ENCODE data around the gene AADACL4.

Gene AADACL4
- 0 reads per million in 4 experiments for total RNA-seq

DNA sequence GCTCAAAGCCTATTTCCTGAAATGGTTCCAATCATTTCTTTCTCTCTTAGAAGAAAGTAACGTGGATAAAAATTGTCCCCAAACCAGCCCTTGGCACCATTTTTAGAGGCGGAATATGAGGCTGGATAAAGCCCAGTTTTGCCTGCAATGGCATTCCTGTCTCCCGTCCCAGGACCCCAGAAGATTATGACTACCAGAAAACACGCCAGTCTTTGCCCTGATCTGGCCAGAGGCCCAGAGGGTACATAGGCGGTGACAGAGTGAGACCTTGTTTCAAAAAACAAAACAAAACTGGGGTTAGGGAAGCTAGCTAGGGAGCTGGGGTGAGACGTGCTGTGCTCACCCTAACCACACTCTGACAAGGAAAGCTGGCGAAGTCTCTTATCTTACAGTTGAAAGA, at the start of gene AADACL4:
AADACL4 (plus strand) TSS at position 301 of the 400 bp plus-strand sequence. CDS start 462 bp downstream, outside the sequence.
- DNase-seq = no peak

- no peak for DNase-seq
Measured at GRCh38 chr1:12594490-12594889, 49.4 kb upstream of the AADACL4 start.

DNA sequence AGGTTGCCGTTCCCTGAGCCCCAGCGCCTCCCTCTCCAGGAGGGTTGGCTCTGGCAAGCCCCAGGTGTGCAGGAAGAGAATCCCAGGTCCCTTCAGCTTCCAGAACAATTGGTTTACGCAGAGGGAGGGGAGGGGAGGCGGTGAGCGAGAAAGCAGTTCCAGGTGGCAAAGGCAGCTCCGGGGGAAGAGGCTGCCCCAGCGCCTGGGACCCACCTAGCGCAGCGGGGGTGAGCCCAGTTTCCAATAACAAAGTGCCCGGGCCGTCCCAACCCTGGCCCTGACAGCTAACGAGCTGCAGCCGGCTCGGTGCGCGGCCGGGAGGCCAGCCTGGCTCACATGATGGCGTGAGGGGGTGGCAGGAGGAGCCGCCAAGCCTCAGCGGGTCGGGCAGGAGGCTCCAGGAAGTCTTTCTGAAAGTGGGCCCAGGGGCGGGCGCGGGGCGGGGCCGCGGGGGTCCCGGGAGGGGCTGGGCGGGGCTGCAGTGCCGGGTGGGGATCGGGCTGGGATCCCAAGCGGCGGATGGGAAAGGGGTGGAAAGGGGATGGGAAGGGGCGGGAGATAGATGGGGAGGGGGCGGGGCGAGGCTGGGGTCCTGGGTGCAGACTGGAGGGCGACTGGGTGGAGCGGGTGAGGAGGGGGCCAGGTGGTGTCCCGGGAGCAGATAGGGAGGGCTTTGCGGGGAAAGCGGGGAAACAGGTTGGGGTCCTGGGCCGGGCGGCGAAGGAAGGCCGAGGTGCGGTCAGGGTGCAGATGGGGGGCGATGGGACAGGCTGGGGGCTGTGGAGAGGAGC, 48.7 kb upstream of the AADACL4 start:
- peak; percentile 27 for DNase-seq

DNA sequence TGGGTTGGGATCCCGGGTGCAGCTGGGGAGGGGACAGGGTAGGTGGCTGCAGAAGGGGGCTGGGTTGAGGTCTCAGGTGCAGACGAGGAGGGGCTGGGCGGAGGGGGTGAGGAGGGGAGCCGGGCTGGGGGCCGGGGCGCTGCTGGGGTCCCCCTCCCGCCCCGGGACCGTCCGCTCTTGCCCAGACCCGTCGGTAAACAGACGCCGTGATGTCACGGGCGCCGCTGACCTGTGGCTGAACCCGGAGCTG, 48.2 kb upstream of the AADACL4 start:
- DNase-seq = no peak

- no peak for DNase-seq
Measured at GRCh38 chr1:12596007-12596821, 47.7 kb upstream of the AADACL4 start.

DNA sequence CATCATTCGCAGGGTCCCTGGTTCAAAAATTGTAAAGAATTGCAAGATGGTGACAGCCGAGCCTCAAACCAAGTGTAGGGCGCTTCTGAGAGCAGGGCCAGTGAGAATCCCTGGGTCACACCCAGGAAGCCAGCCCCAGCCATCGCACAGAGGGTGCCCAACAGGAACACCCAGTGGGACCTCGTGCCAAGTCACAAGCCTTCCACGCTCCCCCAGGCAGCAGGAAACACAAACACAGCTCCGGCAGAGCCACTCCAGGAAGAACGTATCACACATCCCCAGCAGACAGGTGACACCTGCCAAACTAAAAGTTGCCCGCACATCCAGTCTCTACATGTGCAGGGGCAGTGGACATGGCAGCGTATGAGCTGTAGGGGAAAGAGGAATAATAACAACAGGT, 46.1 kb upstream of the AADACL4 start:
- no peak for DNase-seq

- no peak for DNase-seq
Measured at GRCh38 chr1:12598974-12599373, 44.9 kb upstream of the AADACL4 start.

GRCh38 chr1:12599657-12600056, 44.2 kb upstream of the AADACL4 start:
- DNase-seq = no peak

DNA sequence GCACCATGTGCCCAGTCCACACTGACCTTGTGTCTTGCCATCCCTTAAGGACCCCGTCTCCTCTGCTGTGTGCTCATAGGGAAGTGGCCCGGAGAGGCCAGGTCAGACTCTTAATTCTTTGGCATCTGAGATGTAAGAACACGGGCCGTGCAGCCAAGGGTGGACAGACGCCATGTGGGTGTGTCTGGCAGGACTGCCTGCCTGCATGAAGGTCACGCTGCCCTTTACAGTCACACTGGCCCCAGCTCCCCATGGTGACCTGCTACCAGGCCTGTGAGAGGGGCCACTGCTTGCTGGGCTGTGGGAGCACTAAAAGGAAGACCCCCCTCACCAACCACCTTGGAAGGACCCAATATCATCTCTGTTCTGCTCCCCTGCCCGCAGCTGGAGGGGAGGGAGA, 43.5 kb upstream of the AADACL4 start:
- no peak for DNase-seq

DNA sequence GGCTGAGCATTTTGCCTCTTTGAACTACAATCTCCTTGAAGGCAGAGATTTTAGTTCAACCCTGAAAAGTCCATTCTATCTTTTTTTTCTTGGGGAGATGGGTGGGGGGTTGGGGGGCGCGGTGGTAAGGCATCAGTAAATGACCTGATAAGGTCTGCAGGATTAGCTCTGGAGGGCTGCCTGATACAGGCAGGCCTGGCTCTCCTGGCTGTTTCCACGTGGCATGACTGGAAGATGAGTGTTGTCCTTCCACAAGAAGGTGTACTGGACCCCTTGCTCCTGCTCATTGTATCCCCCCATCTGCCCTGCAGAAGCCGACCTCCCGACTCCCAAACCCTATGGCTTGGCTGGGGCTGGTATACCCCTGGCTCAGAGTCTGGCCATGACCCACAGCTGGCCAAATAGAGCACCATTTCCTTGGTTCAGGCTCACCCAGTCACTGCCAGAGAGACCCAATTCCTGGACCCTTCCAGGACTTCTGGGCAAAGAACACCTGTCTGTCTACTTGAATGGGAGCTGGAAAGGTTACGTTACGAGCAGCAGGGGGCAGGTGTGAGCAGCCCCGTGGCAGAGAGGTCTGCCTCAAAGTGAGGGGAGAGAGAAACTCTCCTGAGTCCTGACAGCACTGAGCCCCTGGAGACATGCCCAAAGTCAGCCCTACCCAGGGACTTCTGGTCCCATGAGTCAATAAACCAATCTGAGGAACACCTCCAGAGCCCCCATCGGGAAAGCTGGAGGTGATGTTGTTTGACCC, 42.8 kb upstream of the AADACL4 start:
- DNase-seq = peak; percentile 48

DNA sequence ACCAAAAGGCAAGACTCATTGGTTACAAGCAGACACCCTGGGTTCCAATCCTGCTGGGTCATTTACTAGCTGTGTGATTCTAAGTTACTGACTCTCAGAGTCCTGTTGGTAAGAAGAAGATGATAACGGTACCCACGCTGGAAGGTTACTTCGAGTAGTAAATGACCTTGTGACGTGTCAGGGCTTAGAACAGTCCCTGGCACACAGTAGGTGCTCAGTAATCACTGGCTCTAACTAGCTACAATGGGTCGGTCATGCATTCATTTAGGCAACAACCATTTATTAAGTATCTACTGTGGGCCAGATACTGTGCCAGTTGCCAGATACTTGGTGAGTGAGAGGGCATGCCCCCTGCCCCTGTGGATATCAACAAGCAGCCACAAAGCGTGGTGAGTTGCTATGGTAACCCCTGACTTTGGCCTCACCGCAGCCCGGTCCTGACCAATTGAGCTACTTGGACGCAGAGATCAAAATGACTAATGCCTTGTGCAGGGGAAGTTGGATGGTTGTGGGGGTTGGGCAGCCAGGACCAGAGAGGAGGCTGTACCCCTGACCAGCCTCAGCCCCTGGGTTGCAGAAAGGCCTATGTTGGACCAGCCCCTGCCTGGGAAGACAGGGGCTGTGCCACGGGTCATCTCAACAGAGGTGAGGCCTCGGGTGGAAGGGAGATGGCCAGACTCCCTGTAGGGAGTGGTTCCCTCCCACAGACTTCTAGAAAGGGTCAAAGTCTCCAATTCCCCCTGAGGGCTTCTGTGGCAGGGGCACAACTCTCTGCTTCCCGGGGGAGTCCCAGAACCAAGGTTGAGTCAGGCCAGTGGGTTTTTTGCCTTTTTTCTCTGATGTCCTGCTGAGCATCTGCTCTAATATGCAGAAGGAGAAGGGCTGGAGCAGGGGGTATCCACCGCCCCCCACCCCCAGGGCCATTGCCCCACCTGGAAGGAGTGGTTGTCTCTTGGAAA, 41.9 kb upstream of the AADACL4 start:
- DNase-seq = no peak

- no peak for DNase-seq
Measured at GRCh38 chr1:12602659-12603024, 41.2 kb upstream of the AADACL4 start.

GRCh38 chr1:12603224-12603623, 40.7 kb upstream of the AADACL4 start:
- no peak for DNase-seq

DNA sequence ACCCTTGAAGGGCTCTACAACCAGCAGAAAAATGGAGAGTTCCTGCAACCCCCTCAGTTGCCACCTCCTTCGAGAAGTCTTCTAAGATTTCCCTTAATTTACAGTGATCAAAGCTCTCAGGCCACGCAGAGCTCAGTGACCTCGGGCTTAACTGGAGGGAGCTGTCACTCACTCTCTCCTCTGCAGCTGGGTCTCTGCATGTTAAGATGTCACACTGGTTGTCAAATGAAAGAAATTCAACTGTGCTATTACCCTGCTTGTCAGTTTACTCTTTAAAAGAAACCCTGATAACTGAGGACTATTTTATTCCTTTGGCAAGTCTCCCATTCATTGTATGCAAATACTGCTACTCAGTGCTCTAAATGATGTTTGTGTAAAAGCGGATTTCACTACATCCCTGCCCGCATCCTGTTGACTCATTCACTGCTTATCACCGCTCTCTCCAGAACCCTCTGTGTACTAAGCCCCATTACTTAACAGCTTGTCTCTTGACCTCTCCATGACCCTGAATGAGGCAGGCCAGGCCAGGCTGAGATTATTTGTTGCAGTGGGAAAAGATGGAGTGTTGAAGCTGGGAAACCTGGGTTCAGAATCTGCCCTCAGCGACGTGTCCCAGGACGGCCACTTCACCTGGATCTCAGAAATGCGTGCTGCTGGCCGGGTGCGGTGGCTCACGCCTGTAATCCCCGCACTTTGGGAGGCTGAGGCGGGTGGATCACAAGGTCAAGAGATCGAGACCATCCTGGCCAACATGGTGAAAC, 39.6 kb upstream of the AADACL4 start:
- peak; percentile 5 for DNase-seq

DNA sequence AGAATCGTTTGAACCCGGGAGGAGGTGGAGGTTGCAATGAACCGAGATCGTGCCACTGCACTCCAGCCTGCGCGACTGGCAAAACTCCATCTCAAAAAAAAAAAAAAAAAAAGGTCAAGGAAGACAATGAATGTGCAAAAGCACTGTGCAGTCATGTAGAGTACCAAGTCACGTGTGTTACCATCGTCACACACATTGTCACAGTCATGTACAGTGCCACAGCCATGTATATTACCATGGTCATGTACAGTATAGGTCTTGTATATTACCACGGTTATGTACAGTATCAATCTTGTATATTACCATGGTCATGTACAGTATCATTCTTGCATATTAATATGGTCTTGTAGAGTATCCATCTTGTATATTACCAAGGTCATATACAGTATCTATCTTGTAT, 38.9 kb upstream of the AADACL4 start:
- DNase-seq = no peak

DNA sequence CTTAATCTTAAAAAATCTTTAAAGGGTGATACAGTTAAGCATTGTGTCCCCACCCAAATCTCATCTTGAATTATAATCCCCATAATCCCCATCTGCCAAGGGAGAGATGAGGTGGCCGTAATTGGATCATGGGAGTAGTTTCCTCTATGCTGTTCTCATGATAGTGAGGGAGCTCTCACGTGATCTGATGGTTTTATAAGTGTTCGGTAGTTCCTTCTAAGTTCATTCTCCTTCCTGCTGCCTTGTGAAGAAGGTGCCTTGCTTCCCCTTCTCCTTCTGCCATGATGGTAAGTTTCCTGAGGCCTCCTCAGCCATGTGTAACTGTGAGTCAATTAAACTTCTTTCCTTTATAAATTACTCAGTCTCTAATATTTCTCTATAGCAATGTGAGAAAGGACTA, 36.6 kb upstream of the AADACL4 start:
- DNase-seq = no peak

DNA sequence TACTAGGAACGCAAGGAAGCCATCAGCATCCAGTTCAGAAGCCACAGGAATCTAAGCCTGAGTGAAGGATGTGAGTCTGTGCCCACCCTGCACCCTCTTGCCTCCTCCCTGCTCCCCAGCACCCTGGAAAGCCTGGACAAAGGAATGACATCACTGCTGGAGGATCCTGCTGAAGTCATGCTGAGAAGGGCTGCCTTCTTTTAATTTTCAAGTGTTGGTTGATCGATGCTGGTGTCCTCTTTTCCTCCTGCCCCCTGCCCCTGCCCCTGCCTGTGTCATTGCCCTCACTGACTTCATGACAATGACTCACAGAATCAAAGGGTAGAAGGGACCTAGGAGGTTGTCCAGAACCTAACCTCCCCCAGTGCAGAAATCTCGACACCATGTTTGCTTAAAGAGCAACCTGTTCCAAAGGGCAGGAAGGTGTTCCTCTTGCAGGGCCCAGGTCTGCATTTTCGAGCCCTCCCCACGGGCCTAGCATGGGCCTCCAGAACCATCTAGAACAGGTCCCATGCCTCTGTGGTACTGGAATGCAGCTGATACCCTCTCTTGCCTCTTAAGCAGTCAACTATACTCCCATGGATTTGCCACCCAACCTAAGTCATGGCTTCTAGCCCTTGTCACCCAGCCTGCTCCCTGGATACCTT, 35.5 kb upstream of the AADACL4 start:
- no peak for DNase-seq

- no peak for DNase-seq
Measured at GRCh38 chr1:12609469-12610003, 34.3 kb upstream of the AADACL4 start.

DNA sequence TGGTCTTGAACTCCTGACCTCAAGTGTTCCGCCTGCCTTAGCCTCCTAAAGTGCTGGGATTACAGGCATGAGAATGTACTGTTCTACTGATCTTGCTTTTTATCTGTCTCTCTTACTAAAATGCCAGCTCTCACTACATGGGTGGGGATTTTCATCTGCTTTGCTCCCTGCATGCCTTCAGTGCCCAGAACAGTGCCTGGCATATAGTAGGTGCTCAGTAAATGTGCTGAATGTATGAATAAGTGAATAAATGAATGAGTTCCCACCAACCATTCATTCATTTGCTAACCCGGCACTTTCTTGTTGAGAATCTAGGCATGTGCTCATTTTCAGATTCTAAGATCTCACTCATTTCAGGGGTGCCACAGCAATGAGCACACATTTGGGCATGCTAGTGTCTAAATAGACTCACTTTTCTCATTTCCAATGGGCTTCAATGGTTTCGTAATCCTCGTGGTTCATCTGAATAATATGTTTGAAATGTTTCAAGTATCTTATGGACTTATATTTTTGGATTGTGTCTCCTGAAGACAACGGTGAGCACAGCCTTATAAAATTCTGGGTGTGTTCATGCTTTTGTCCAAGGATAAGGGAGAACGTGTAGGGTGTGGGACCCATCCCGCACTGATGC, 33.5 kb upstream of the AADACL4 start:
- no peak for DNase-seq

GRCh38 chr1:12610941-12611340, 32.9 kb upstream of the AADACL4 start:
- DNase-seq = no peak
